ENCODE measurements around the gene IPO4. TPM values are rescaled to one million over a fixed set of nuclear protein-coding genes. Genes with fewer than 3 reads are reported as not detected.
A peak's percentile ranks its signal among the peaks of the same experiment; 100 is the strongest.

The IPO4 gene
- total and polyA plus RNA-seq, 9 of the 15 experiments (the other 6 are each of a cell fraction or from before 2014, with no cell fraction given), result 7.3 to 122 (median 31.8) TPM

DNA sequence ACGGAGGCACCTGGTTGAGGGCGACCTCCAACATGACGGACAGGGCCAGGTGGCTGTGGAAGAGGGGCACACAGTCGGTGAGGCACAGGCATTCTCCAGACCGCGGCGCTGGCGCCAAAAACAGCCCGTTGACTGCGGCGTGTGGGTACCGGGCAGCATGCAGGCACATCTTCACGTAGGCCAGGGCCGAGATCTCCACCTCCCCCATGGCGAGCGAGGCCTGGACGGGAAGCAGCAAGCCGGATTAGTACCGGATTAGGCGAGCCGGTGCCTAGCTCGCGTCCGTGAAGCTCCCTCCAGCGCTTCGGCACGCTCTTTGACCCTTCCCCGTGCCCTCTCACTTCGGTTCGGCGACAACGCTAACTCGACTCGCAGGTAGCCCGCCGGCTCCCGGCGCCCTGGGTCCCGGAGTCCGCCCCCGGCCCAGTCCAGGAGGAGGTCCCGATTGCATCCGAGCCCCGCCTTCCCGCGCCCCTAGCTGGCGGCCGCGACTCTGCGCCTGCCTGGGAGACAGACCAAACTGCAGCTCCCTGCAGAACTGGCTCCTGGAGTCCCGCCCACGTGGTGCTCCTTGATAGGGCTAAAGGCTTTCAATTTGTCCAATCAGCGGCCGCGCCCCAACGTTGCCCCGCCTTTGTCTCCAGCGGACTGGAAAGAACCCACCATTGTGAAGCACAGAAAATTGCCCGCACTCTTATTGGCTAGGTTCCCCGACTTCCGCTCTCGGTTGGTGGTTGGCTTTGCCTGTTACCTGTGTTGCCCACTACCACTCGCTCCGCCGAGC lies 47.3 kb downstream of the IPO4 start, which contains the start of gene EMC9 (continued):
- peak; percentile 87 for TF ChIP-seq FOXM1 (IDR thresholded peaks at IDR 0.05; ENCODE audit: low read depth)
- TF ChIP-seq FOXM1 (CRISPR knock-in tag; IDR thresholded peaks at IDR 0.05; ENCODE audit: low read depth), result no peak
- peak; percentile 43 for TF ChIP-seq RBM22 (IDR thresholded peaks at IDR 0.05; ENCODE audit: low read depth, low read length, poor library complexity, severe bottlenecking)
- TF ChIP-seq DACH1 (IDR thresholded peaks at IDR 0.05; ENCODE audit: partially characterized antibody), result no peak
- no peak for TF ChIP-seq ZNF121 (CRISPR knock-in tag; conservative IDR thresholded peaks at IDR 0.05)
- TF ChIP-seq SIN3A (IDR thresholded peaks at IDR 0.05; ENCODE audit: borderline replicate concordance in 2 of 2, control insufficient read depth in 1 of 2, low read depth in 2 of 2, low read length in 2 of 2), result peak in 1 of 2 experiments; percentile 21; a peak in 1 of 4 replicates
- peak; percentile 45 for TF ChIP-seq SP2 (IDR thresholded peaks at IDR 0.05; ENCODE audit: extremely low read depth, low read depth, low read length, poor library complexity, severe bottlenecking)
- no peak for TF ChIP-seq U2AF2 (optimal IDR thresholded peaks at IDR 0.05; ENCODE audit: low read depth, low read length)
- TF ChIP-seq NR4A1 (CRISPR knock-in tag; IDR thresholded peaks at IDR 0.05), result no peak
- no peak for TF ChIP-seq NR4A1 (tag; IDR thresholded peaks at IDR 0.05)
- no peak for TF ChIP-seq E2F1 (CRISPR knock-in tag; IDR thresholded peaks at IDR 0.05)
- no peak for TF ChIP-seq ZNF589 (CRISPR knock-in tag; IDR thresholded peaks at IDR 0.05; ENCODE audit: low read depth)
- no peak for TF ChIP-seq HMG20A (CRISPR knock-in tag; conservative IDR thresholded peaks at IDR 0.05)
- TF ChIP-seq, protein P1, sequence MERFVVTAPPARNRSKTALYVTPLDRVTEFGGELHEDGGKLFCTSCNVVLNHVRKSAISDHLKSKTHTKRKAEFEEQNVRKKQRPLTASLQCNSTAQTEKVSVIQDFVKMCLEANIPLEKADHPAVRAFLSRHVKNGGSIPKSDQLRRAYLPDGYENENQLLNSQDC (CRISPR knock-in tag; IDR thresholded peaks at IDR 0.05), result no peak
- TF ChIP-seq KDM4B (IDR thresholded peaks at IDR 0.05; ENCODE audit: borderline replicate concordance in 2 of 2, low read depth in 1 of 2), result peak in 1 of 2 experiments; percentile 76; a peak in 1 of 4 replicates
- TF ChIP-seq SMAD1 (IDR thresholded peaks at IDR 0.05; ENCODE audit: low read depth, low read length, partially characterized antibody), result peak; percentile 40
- peak; percentile 68 for TF ChIP-seq SAP30 (IDR thresholded peaks at IDR 0.05; ENCODE audit: borderline replicate concordance, insufficient read depth, low read depth, low read length, poor library complexity, severe bottlenecking)
- peak in 1 of 2 experiments; percentile 80; a peak in 1 of 4 replicates for TF ChIP-seq TEAD1 (CRISPR knock-in tag; IDR thresholded peaks at IDR 0.05)
- TF ChIP-seq MTA1 (IDR thresholded peaks at IDR 0.05; ENCODE audit: borderline replicate concordance), result no peak
- TF ChIP-seq RBM25 (IDR thresholded peaks at IDR 0.05; ENCODE audit: low read depth, low read length, severe bottlenecking), result peak; percentile 58
- no peak for TF ChIP-seq FIP1L1 (IDR thresholded peaks at IDR 0.05; ENCODE audit: low read depth, low read length, poor library complexity, severe bottlenecking)
- TF ChIP-seq DNMT1 (IDR thresholded peaks at IDR 0.05), result no peak
- TF ChIP-seq, protein P2, sequence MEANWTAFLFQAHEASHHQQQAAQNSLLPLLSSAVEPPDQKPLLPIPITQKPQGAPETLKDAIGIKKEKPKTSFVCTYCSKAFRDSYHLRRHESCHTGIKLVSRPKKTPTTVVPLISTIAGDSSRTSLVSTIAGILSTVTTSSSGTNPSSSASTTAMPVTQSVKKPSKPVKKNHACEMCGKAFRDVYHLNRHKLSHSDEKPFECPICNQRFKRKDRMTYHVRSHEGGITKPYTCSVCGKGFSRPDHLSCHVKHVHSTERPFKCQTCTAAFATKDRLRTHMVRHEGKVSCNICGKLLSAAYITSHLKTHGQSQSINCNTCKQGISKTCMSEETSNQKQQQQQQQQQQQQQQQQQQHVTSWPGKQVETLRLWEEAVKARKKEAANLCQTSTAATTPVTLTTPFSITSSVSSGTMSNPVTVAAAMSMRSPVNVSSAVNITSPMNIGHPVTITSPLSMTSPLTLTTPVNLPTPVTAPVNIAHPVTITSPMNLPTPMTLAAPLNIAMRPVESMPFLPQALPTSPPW (CRISPR knock-in tag; IDR thresholded peaks at IDR 0.05), result peak; percentile 84
- no peak for TF ChIP-seq ZNF780A (CRISPR knock-in tag; IDR thresholded peaks at IDR 0.05)
- TF ChIP-seq ZNF23 (CRISPR knock-in tag; IDR thresholded peaks at IDR 0.05), result no peak
